Measurements from ENCODE around the gene ZNF80.

ZNF80 gene

GRCh38 chr3:114218578-114219185 is 18.7 kb downstream of the ZNF80 start:
- peak; percentile 67 for DNase-seq

DNA sequence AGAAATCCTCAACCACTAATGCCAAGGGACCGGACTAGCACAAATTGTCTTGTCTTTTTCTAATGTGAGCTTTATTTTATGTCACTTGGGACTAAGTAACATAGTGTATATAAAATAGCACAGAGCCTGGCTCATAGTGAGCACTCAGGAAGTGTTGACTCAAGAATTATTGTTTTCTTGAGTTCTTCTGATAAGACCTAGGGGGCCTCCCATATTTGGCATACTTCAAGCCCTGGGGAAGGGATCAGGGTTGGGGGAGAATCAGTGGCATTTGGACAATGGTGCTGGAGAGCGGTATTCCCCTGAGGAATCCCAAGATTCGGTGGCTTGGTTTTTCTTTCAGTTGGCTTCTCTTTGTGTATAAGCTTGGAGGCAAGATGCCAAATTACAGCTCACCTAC is 19.4 kb downstream of the ZNF80 start:
- DNase-seq: no peak

DNA sequence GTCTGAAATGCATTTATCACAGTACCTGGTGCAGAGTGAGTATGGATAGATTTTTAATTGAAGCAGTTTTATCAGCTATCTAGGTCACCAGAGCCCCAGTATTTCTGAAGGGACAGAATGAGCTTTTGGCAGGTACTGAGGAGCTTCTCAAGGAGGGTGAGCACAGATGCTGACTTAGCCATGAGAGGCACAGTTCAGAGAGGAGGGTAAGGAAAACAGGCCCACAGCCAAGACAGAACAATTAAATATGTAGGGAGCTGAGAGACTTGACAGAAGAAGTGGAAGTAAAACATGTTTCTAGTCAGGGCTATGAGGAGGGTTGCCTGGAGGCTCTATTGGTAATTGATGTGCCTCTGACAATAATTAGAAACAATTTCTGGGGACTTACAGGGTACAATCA is 20.1 kb downstream of the ZNF80 start:
- DNase-seq: no peak

GRCh38 chr3:114216186-114216970 is 21.0 kb downstream of the ZNF80 start:
- no peak for DNase-seq

GRCh38 chr3:114214542-114215341 is 22.6 kb downstream of the ZNF80 start:
- DNase-seq: peak; percentile 87

DNA sequence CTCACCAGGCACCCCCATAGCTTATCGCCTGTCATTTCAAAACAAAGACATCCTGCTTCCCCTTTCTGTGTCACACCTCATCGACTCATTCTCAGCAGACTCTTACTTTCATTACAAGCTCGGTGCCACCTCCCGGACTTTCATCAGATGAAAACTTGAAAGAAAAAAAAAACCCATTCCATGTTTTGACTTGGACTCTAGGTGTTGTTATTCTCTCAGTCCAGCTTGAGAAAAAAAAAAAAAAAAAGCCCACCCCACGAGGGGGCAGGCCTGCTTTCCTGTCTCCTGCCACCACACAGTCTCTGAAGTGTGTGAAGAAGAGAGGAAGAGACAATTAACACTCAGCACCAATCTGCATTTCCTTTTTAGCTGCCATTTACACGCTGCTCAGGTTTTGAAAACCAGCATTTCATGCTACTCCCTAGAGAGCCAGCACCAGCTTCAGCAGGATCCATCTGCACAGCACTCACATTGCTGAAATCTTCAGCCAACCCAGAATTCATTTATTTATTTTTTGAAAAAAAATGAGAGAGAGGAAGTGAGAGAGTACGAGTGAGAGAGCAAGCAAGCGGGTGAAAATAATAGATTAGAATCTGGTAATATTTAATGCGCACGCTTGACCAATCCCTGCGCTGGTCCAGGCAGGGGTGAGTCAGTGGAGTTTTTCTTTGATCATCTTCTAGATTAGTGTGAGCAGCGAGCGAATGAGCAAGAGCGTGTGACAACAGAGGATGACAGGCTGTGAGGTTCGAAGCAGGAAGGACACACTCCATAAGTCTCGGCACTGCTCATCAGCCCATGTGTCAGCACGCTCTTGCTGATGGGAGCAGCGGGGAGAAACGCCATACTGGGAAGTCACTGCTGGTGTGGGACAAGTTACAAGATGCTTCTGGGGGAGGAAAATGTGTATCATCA is 23.5 kb downstream of the ZNF80 start:
- peak; percentile 92 for DNase-seq

DNA sequence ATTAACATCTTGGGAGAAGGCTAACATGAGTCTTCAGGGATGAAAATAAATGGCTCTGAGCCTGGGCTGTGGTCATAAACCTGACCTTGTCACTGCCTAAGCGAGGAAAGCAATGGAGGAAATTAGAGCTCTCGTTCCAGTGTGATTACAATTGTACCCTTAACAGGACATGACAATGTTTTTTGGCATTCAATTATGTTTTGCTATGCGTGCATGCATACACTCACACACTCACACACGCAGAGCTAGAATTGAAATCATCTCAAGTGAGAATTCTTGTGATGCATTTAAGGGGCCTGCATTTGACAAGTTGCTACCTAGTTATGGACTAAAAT is 24.1 kb downstream of the ZNF80 start:
- no peak for DNase-seq

DNA sequence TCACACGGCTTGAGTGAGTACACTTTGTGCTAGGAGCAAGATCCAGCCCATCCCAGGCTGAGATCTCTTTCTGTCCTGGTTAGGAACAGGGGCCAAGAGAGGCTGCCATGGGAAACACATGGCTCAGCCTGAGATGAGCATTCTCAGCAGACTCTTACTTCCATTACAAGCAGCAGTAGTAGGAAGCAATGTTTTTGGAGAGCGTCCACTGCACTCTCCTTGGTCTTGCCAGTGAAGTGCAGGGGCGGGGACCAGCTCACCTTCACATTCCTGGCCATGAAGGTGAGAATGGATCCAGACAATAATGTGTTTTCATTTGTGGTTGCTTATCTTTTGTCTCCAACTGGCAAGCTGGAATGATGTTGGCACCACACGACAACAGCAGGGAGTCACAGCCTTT is 24.7 kb downstream of the ZNF80 start:
- no peak for DNase-seq

GRCh38 chr3:114207768-114208167 is 29.6 kb downstream of the ZNF80 start:
- DNase-seq: no peak

DNA sequence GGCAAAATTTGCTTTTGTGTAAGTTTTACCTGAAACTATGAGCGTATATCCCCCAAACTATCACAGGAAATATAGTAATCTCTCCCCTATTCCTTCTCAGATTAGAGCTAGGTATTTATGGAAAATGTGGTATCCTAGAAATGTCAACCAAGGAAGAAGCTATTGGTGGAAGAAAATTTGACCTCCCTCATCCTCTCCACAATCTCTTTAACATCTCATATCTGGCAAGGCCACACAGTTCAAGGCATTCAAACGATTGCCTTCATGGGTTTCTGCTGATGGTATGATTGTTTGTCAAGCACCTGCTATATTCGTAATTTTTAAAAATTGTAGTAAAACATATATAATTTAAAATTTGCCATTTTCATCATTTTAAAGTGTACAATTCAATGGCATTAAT is 31.0 kb downstream of the ZNF80 start:
- DNase-seq: no peak

GRCh38 chr3:114205541-114205940 is 31.8 kb downstream of the ZNF80 start:
- no peak for DNase-seq

GRCh38 chr3:114194750-114195149 is 42.6 kb downstream of the ZNF80 start:
- DNase-seq: no peak

DNA sequence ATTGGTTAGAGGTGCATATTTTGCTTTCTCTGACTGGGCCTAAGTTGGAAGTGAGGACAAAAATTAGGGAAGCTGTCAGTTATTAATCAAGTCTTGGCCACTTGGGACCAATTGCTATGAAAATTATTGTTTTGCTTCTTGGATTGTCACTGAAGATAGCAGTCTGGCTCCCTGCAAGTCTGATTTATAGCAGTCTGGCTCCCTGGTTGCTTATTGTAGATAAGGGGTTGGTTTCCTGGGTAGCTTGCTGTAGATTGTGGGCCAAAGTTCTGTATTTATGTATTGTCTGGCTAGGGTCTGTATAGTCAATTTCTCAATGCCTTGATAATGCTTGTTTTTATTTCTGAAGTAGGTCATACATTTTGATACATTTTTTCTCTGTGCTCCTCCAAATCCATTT is 45.2 kb downstream of the ZNF80 start:
- no peak for DNase-seq

DNA sequence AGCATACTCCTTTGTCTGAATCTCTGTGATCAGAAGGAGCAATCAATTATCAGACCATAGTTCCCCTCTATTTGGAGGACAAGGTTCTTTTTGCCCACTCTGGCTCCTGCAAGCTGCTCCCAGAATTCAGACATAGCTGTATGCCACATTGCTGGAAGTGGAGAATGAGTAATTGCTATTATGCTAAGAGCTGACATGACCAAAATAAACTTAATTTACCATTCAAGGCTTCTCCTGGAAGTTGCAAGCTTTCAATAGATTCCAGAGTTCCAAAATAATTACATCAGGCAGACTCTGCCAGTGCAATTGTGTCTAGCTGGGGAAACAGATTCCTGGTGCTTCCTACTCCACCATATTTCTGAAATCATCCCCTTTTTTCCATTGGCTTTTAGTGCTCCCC is 50.9 kb downstream of the ZNF80 start:
- DNase-seq: no peak
